B cell (primary cell): ENCODE data around the gene CTTN. TPM values are rescaled to one million over a fixed set of nuclear protein-coding genes. Genes with fewer than 3 reads are reported as not detected.
"Not testable (repeated sequence)": the region's sequence is repeated elsewhere in the genome, so short reads cannot be mapped to it uniquely, and the experiment has no call there.

Experiments
- ATAC-seq: fragments of 200-7000 bp; cut with Tn5 transposase; one replicate; pipeline ENCODE4 v1.10.0; 2021; ENCODE audit warnings: low read depth, mild to moderate bottlenecking, moderate number of reproducible peaks, moderate library complexity
- CTCF ChIA-PET: fragments of 350-600 bp; sonication (Branson Sonifier 250); formaldehyde crosslinking; loops from one replicate; lab custom pipeline; 2021; ENCODE audit warnings: antibody characterized with exemption, inconsistent platforms; lab: Charles Lee
- POLR2A ChIA-PET: fragments of 350-600 bp; sonication (Branson Sonifier 250); formaldehyde crosslinking; loops from one replicate; lab custom pipeline; 2021; ENCODE audit warnings: antibody characterized with exemption; lab: Charles Lee
- DNase-seq: peaks from one replicate; pipeline ENCODE4 v3.0.0; 2013
- H2AFZ ChIP-seq: 2 replicates; pipeline ENCODE4 v1.6.1; 2012; ENCODE audit warnings: mild to moderate bottlenecking, low read depth, low read length; ENCODE audit not compliant: insufficient read depth, poor library complexity, severe bottlenecking
- H3K27ac ChIP-seq, 2 donors: 1 replicate in 1 of 2; 2 replicates in 1 of 2; pipeline ENCODE4 v1.5.1; 2012 to 2013; ENCODE audit warnings: low read length in 2 of 2, mild to moderate bottlenecking in 2 of 2, moderate library complexity in 1 of 2
- H3K27me3 ChIP-seq, 4 experiments: fragments of 200-600 bp in 1 of 4; sonication (generic) in 1 of 4; replicated peaks in 1 of 4; 1 replicate in 2 of 4; 2 replicates in 2 of 4; pipeline versions ENCODE4 v1.6.1 to v1.7.0; 2013 to 2016; ENCODE audit warnings: low read length in 3 of 4, mild to moderate bottlenecking in 2 of 4, mixed read lengths in 1 of 4, moderate library complexity in 1 of 4; ENCODE audit not compliant: insufficient read depth in 4 of 4, control insufficient read depth in 3 of 4; ENCODE audit errors: control extremely low read depth in 1 of 4
- H3K36me3 ChIP-seq, 2 experiments: replicated peaks in 1 of 2; 1 replicate in 1 of 2; 2 replicates in 1 of 2; pipeline versions ENCODE4 v1.6.1 to v1.7.1; 2013; ENCODE audit warnings: low read length in 1 of 2; ENCODE audit not compliant: insufficient read depth in 2 of 2, control insufficient read depth in 1 of 2; ENCODE audit errors: control extremely low read depth in 1 of 2, extremely low read depth in 1 of 2
- H3K4me1 ChIP-seq, 2 donors: fragments of 200-600 bp in 1 of 2; sonication (generic) in 1 of 2; 1 replicate in 1 of 2; 2 replicates in 1 of 2; pipeline versions ENCODE4 v1.5.1 to v1.6.1; 2013 to 2017; ENCODE audit warnings: low read length in 2 of 2; ENCODE audit not compliant: control insufficient read depth in 2 of 2, insufficient read depth in 2 of 2
- H3K4me2 ChIP-seq: replicated peaks from 2 replicates; pipeline ENCODE3; 2012; ENCODE audit warnings: mild to moderate bottlenecking, low read depth, low read length; ENCODE audit not compliant: poor library complexity, severe bottlenecking
- H3K4me3 ChIP-seq, 5 experiments: fragments of 200-600 bp in 1 of 5; sonication (generic) in 1 of 5; 1 replicate in 3 of 5; 2 replicates in 2 of 5; pipeline versions ENCODE4 v1.5.1 to v1.7.0; 2011 to 2016; ENCODE audit warnings: low read length in 4 of 5, mild to moderate bottlenecking in 4 of 5, low read depth in 2 of 5, control low read depth in 1 of 5, moderate library complexity in 1 of 5; ENCODE audit not compliant: insufficient read depth in 1 of 5; ENCODE audit errors: control extremely low read depth in 1 of 5, extremely low read depth in 1 of 5
- H3K79me2 ChIP-seq: fragments of 200-600 bp; sonication (generic); one replicate; pipeline ENCODE4 v1.6.0; 2016; ENCODE audit warnings: low read length; ENCODE audit not compliant: control insufficient read depth, insufficient read depth
- H3K9ac ChIP-seq: fragments of 200-600 bp; sonication (generic); 2 replicates; pipeline ENCODE4 v1.6.1; 2017; ENCODE audit warnings: mild to moderate bottlenecking, low read length, moderate library complexity
- H3K9me3 ChIP-seq, 3 donors: one replicate each; pipeline versions ENCODE4 v1.6.1 to v1.7.1; 2013; ENCODE audit warnings: low read length in 2 of 3; ENCODE audit not compliant: control insufficient read depth in 2 of 3, insufficient read depth in 1 of 3; ENCODE audit errors: control extremely low read depth in 1 of 3
- H4K20me1 ChIP-seq: 2 replicates; pipeline ENCODE4 v1.6.0; 2012; ENCODE audit warnings: mild to moderate bottlenecking, low read length; ENCODE audit not compliant: insufficient read depth, control insufficient read depth, poor library complexity, severe bottlenecking
- H3K27ac Mint-ChIP-seq: one replicate; pipeline ENCODE4 v1.8.0; 2021; ENCODE audit warnings: mixed read lengths
- H3K27me3 Mint-ChIP-seq: one replicate; pipeline ENCODE4 v1.8.0; 2021; ENCODE audit warnings: mixed read lengths
- H3K4me1 Mint-ChIP-seq: one replicate; pipeline ENCODE4 v1.8.0; 2021; ENCODE audit warnings: mixed read lengths
- H3K4me3 Mint-ChIP-seq: one replicate; pipeline ENCODE4 v1.8.0; 2021; ENCODE audit warnings: mixed read lengths
- H3K9me3 Mint-ChIP-seq: one replicate; pipeline ENCODE4 v1.8.0; 2022; ENCODE audit warnings: mixed read lengths; ENCODE audit not compliant: insufficient read depth
- EZH2 ChIP-seq: IDR thresholded peaks from 2 replicates; pipeline ENCODE4 v1.6.1; 2012; ENCODE audit warnings: borderline replicate concordance, low read depth, mild to moderate bottlenecking, moderate library complexity, low read length; ENCODE audit not compliant: insufficient read depth, poor library complexity, severe bottlenecking
- WGBS: methylation state at CpG from one replicate; pipeline ENCODE4 v1.1.5; 2013; ENCODE audit warnings: missing lambda C conversion rate; ENCODE audit not compliant: insufficient coverage; 5-methylcytosine and 5-hydroxymethylcytosine counted together
- intact Hi-C: fragments of 100-400 bp; cut with micrococcal nuclease; formaldehyde crosslinking; loops from one replicate; pipeline ENCODE4 v1.10.0; 2022
- polyA plus RNA-seq: library from polyadenylated mRNA; depleted of rRNA; stranded (reverse); fragments of >200 nt; gene quantifications from 2 replicates; pipeline ENCODE4 v1.2.3, GENCODE V29; 2012
- total RNA-seq, 2 donors: library from RNA; stranded (reverse); fragments of 120-200 nt in 1 of 2; gene quantifications; 1 replicate in 1 of 2; 2 replicates in 1 of 2; pipeline versions ENCODE4 v1.2.3 to v1.2.4, GENCODE V29; 2013 to 2022
- TF ChIP-seq, protein P1 (sequence below): fragments of 200-600 bp; IDR thresholded peaks from one replicate; pipeline ENCODE4 v1.8.0; 2022; ENCODE audit warnings: antibody characterized with exemption, mild to moderate bottlenecking

The CTTN gene
- total and polyA plus RNA-seq, 2 donors (not counting 1 experiment from before 2014, with no cell fraction given), result 0.34 TPM; not detected in 1

DNA sequence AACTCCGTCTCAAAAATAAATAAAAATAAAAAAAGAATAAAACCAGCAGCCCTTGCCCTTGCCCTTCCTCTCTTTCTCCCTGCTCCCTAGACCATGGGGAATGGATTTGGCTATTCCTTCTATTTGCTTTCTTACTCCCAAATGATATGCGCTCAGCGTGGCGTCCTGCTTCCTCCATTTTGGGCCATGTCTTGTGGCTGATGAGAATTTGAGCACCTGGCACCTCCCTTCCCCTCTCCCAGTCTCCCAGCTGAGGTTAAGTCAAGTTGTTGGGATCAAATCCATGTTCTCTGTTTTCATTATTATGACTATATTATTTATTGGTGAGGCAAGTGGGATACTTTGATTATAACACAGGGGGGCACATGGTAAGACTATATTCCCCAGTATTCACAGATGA, 10.8 kb upstream of the CTTN start:
- intact Hi-C loops, result no loop called here
- TF ChIP-seq, protein P1, sequence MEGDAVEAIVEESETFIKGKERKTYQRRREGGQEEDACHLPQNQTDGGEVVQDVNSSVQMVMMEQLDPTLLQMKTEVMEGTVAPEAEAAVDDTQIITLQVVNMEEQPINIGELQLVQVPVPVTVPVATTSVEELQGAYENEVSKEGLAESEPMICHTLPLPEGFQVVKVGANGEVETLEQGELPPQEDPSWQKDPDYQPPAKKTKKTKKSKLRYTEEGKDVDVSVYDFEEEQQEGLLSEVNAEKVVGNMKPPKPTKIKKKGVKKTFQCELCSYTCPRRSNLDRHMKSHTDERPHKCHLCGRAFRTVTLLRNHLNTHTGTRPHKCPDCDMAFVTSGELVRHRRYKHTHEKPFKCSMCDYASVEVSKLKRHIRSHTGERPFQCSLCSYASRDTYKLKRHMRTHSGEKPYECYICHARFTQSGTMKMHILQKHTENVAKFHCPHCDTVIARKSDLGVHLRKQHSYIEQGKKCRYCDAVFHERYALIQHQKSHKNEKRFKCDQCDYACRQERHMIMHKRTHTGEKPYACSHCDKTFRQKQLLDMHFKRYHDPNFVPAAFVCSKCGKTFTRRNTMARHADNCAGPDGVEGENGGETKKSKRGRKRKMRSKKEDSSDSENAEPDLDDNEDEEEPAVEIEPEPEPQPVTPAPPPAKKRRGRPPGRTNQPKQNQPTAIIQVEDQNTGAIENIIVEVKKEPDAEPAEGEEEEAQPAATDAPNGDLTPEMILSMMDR, result no peak
- no peak for TF ChIP-seq EZH2
- Histone ChIP-seq H3K27ac (no peak overlapping the region), H3K9ac (no peak overlapping the region), H3K4me2 (no peak overlapping the region), H4K20me1 (no peaks in the 10 kb centered on the region), H3K27me3 (peaks cover 0 to 26% (median 10%) of the 10 kb centered on the region in 4 experiments), H2AFZ (no peak overlapping the region), H3K4me3 (no peak overlapping the region), H3K36me3 (peaks cover 0 to 6% of the 10 kb centered on the region in 2 experiments), H3K4me1 (no peaks in the 10 kb centered on the region), H3K9me3 (no peaks in the 10 kb centered on the region), H3K79me2 (no peaks in the 10 kb centered on the region)
- no peak for ATAC-seq
- no peaks in the 10 kb centered on the region for H3K9me3 Mint-ChIP-seq
- no peak for DNase-seq
- no peaks in the 10 kb centered on the region for H3K4me1 Mint-ChIP-seq
- peaks cover 28% of the 10 kb centered on the region for H3K27me3 Mint-ChIP-seq
- ChIA-PET CTCF (no interaction called here), POLR2A (no interaction called here)
- no CpG with 5 or more reads among the region's 4 CpGs for WGBS
- no peak overlapping the region for H3K4me3 Mint-ChIP-seq
- H3K27ac Mint-ChIP-seq, result no peak overlapping the region

DNA sequence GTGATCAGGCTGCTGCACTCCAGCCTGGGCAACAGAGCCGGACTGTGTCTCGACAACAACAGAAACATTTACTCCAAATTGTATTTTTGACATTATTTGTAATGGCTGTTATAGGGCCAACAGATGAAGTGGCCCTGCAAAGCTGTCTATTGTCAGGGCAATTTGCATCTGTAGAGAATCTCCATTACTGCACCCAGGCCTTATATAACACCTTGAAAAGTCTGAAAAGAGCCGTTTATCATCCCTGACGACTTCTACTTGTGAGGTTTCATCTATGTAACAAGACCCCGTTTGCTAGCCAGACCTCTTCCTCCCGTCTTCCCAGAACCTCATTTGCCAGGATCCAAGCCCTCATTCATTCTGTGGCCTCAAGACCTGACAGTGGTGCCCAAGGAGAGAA, 9.1 kb upstream of the CTTN start:
- 88% methylated on average over 4 of the region's 6 CpGs for WGBS
- H3K9ac ChIP-seq, result no peak overlapping the region
- H3K79me2 ChIP-seq, result no peaks in the 10 kb centered on the region
- intact Hi-C loops, result no loop called here
- H3K4me3 ChIP-seq, result no peak overlapping the region
- DNase-seq (no peak), ATAC-seq (no peak)
- ChIA-PET CTCF (no interaction called here), POLR2A (no interaction called here)
- no peak overlapping the region for H2AFZ ChIP-seq
- Mint-ChIP-seq H3K9me3 (no peaks in the 10 kb centered on the region), H3K4me1 (no peaks in the 10 kb centered on the region), H3K4me3 (no peak overlapping the region), H3K27ac (no peak overlapping the region), H3K27me3 (peaks cover 41% of the 10 kb centered on the region)
- H3K27me3 ChIP-seq, result peaks cover 0 to 42% (median 26%) of the 10 kb centered on the region in 4 experiments
- no peak overlapping the region for H3K4me2 ChIP-seq
- no peak overlapping the region for H3K27ac ChIP-seq
- peaks cover 0 to 6% of the 10 kb centered on the region in 2 donors for H3K4me1 ChIP-seq
- no peaks in the 10 kb centered on the region for H4K20me1 ChIP-seq
- TF ChIP-seq, protein P1, result no peak
- no peak for TF ChIP-seq EZH2
- H3K36me3 ChIP-seq, result no peaks in the 10 kb centered on the region
- H3K9me3 ChIP-seq, result peaks cover 0 to under 1% (median 0%) of the 10 kb centered on the region in 3 donors

DNA sequence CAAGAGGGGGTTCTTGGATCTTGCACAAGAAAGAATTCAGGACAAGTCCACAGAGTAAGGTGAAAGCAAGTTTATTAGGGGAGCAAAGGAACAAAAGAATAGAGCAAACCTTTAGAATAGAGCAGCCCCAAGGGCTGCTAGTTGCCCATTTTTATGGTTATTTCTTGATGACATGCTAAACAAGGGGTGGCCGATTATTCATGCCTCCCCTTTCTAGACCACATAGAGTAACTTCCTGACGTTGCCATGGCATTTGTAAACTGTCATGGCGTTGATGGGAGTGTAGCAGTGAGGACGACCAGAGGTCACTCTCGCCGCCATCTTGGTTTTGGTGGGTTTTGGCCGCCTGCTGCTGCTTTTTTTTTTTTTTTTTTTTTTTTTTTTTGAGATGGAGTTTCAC, 7.4 kb upstream of the CTTN start:
- H3K4me3 Mint-ChIP-seq, H3K27ac Mint-ChIP-seq, H3K4me1 ChIP-seq, DNase-seq, H4K20me1 ChIP-seq, H2AFZ ChIP-seq, ATAC-seq, H3K36me3 ChIP-seq, intact Hi-C loops, H3K4me3 ChIP-seq, CTCF ChIA-PET, H3K9ac ChIP-seq, H3K4me2 ChIP-seq, H3K9me3 Mint-ChIP-seq, H3K79me2 ChIP-seq, H3K4me1 Mint-ChIP-seq, POLR2A ChIA-PET, H3K9me3 ChIP-seq, H3K27ac ChIP-seq: not testable (repeated sequence)
- peaks cover 47% of the 10 kb centered on the region for H3K27me3 Mint-ChIP-seq
- WGBS, result 100% methylated on average over 1 of the region's 7 CpGs
- H3K27me3 ChIP-seq, result peaks cover 0 to 59% (median 38%) of the 10 kb centered on the region in 4 experiments
